ENCODE data around the gene IL17RD. TPM values are rescaled to one million over a fixed set of nuclear protein-coding genes. Genes with fewer than 3 reads are reported as not detected.

IL17RD gene
- total and polyA plus RNA-seq, 2 of the 4 experiments (the other 2 are of a cell fraction) = 0.72 to 0.92 TPM

- intact Hi-C loops (cut with micrococcal nuclease) (no loop called here), in situ Hi-C loops (cut with MboI; ENCODE audit: low sequenced_read_pairs) (loop anchor here (25.0 kb wide), 1 partner anchor 407 kb away; the partner anchor contains the start of gene PDE12), dilution Hi-C loops (cut with HindIII; ENCODE audit: low sequenced_read_pairs, unreplicated experiment) (no loop called here)
- H2AK9ac ChIP-seq (replicated peaks; ENCODE audit: low read depth, low read length, poor library complexity) = no peak overlapping the region
- no peaks in the 10 kb centered on the region for H3K79me1 ChIP-seq (ENCODE audit: low read depth in 1 of 2, low read length in 2 of 2)
- H3K23ac ChIP-seq (ENCODE audit: low read depth, low read length) = no peak overlapping the region
- ATAC-seq (ENCODE audit: low read depth) (no peak), DNase-seq (no peak)
- H3K27me3 ChIP-seq (ENCODE audit: control insufficient read depth, insufficient read depth, low read length) = peaks cover 11% of the 10 kb centered on the region
- H3K36me3 ChIP-seq (ENCODE audit: control insufficient read depth, insufficient read depth, low read length) = no peaks in the 10 kb centered on the region
- no peak overlapping the region for H3K4me2 ChIP-seq (ENCODE audit: low read depth, low read length)
- no peak overlapping the region for H2AFZ ChIP-seq (replicated peaks; ENCODE audit: low read length, poor library complexity)
- H4K20me1 ChIP-seq (ENCODE audit: insufficient read depth, low read length) = no peaks in the 10 kb centered on the region
- no peak overlapping the region for H3K14ac ChIP-seq (replicated peaks; ENCODE audit: low read depth, low read length)
- H3K18ac ChIP-seq (ENCODE audit: low read depth, low read length) = no peak overlapping the region
- H2AK5ac ChIP-seq (ENCODE audit: low read depth, low read length) = no peak overlapping the region
- H4K8ac ChIP-seq (ENCODE audit: low read depth in 2 of 2, low read length in 2 of 2) = no peak overlapping the region
- ChIA-PET CTCF (no interaction called here), POLR2A (ENCODE audit: unreplicated experiment) (no interaction called here)
- H2BK120ac ChIP-seq (ENCODE audit: low read depth, low read length) = no peak overlapping the region
- H4K5ac ChIP-seq (ENCODE audit: low read depth, low read length) = no peak overlapping the region
- no peak overlapping the region for H3K9ac ChIP-seq (ENCODE audit: low read depth, low read length)
- BruUV-seq (replicated peaks) = no TSS peak
- no peaks in the 10 kb centered on the region for H3K9me1 ChIP-seq (ENCODE audit: insufficient read depth, low read length)
- no peaks in the 10 kb centered on the region for H3K9me3 ChIP-seq (ENCODE audit: control insufficient read depth, insufficient read depth, low read length)
- H2BK20ac ChIP-seq (ENCODE audit: low read depth, low read length) = no peak overlapping the region
- no peak overlapping the region for H3K4me3 ChIP-seq (ENCODE audit: insufficient read depth, low read depth, low read length)
- TF ChIP-seq USF2 (IDR thresholded peaks at IDR 0.05; ENCODE audit: low read depth, low read length) (no peak), CHD1 (IDR thresholded peaks at IDR 0.05; ENCODE audit: low read depth, low read length) (no peak), ELK1 (IDR thresholded peaks at IDR 0.05; ENCODE audit: borderline replicate concordance, low read depth, low read length) (no peak), RFX5 (IDR thresholded peaks at IDR 0.05; ENCODE audit: low read depth, low read length) (no peak), CTCF (conservative IDR thresholded peaks at IDR 0.05; ENCODE audit: low read depth, low read length) (no peak), MXI1 (IDR thresholded peaks at IDR 0.05; ENCODE audit: borderline replicate concordance, low read depth, low read length) (no peak), FOS (IDR thresholded peaks at IDR 0.05; ENCODE audit: low read depth, low read length) (no peak), RCOR1 (IDR thresholded peaks at IDR 0.05; ENCODE audit: insufficient replicate concordance, low read length) (no peak), MAZ (IDR thresholded peaks at IDR 0.05; ENCODE audit: borderline replicate concordance, low read depth, low read length) (no peak), RAD21 (IDR thresholded peaks at IDR 0.05; ENCODE audit: low read length) (no peak)
- no peak overlapping the region for H3K27ac ChIP-seq (ENCODE audit: insufficient read depth, low read length)
- no peak overlapping the region for H3K56ac ChIP-seq (ENCODE audit: extremely low read depth, insufficient read depth, low read length)
- H2BK5ac ChIP-seq (ENCODE audit: low read depth, low read length, poor library complexity, severe bottlenecking) = no peak overlapping the region
- no peaks in the 10 kb centered on the region; the same call in 1 of the 2 replicates for H3K4me1 ChIP-seq (ENCODE audit: control insufficient read depth, insufficient read depth, low read length)
- H4K91ac ChIP-seq (ENCODE audit: insufficient read depth, low read depth, low read length) = no peak overlapping the region
- H2BK15ac ChIP-seq (ENCODE audit: low read depth, low read length) = no peak overlapping the region
- WGBS, 2 experiments (ENCODE audit: extremely low coverage in 2 of 2, insufficient read length in 1 of 2) = no CpG with 5 or more reads among the region's 3 CpGs
- H3K4ac ChIP-seq (ENCODE audit: low read depth, low read length) = no peak overlapping the region
These were observed 9.9 kb downstream of the IL17RD start for GRCh38 chr3:57155310-57155643.
